Measurements from ENCODE around the gene SLC6A7.

The SLC6A7 gene

DNA sequence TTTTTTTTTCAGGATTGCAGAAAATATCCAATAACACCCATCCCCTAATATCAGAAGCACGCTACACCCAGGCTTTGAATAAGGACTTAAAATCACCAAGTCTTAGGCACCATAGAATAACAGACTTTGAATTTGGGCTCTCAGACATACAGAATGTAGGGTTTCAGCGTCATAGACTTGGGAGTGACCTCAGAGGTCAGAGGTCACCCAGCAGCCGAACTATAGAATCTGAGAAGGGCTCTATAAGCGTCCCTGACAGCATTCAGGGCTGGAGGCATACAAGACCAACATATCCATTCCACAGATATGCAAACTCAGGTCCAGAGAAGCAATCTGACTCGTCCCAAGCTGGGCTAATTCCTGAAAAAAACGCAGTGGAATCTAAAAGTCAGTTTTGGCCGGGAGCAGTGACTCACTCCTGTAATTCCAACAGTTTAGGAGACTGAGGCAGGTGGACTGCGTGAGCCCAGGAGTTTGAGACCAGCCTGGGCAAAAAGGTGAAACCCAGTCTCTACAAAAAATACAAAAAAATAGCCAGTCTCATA is 34.7 kb downstream of the SLC6A7 start:
- TF ChIP-seq, protein P1, sequence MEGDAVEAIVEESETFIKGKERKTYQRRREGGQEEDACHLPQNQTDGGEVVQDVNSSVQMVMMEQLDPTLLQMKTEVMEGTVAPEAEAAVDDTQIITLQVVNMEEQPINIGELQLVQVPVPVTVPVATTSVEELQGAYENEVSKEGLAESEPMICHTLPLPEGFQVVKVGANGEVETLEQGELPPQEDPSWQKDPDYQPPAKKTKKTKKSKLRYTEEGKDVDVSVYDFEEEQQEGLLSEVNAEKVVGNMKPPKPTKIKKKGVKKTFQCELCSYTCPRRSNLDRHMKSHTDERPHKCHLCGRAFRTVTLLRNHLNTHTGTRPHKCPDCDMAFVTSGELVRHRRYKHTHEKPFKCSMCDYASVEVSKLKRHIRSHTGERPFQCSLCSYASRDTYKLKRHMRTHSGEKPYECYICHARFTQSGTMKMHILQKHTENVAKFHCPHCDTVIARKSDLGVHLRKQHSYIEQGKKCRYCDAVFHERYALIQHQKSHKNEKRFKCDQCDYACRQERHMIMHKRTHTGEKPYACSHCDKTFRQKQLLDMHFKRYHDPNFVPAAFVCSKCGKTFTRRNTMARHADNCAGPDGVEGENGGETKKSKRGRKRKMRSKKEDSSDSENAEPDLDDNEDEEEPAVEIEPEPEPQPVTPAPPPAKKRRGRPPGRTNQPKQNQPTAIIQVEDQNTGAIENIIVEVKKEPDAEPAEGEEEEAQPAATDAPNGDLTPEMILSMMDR (IDR thresholded peaks at IDR 0.05) = no peak

DNA sequence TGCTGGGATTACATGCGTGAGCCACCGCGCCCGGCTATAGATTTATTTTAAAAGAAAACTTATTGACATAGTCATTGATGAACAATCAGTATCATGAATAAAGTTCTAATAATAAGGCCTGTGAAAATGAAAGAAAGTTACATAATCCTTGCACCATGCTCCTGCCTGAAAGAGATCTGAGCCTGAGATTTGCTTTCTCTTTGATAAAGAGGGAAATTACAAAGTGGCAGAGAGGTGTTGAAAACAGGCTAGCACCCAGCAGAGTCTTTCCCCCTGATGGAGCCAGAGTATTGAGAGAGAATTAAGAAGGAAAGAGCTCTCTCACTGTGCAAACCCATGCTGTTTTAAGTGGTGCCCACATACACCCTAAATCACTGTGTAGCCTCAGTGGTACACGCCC is 37.2 kb downstream of the SLC6A7 start:
- TF ChIP-seq, protein P1 (IDR thresholded peaks at IDR 0.05) = no peak

DNA sequence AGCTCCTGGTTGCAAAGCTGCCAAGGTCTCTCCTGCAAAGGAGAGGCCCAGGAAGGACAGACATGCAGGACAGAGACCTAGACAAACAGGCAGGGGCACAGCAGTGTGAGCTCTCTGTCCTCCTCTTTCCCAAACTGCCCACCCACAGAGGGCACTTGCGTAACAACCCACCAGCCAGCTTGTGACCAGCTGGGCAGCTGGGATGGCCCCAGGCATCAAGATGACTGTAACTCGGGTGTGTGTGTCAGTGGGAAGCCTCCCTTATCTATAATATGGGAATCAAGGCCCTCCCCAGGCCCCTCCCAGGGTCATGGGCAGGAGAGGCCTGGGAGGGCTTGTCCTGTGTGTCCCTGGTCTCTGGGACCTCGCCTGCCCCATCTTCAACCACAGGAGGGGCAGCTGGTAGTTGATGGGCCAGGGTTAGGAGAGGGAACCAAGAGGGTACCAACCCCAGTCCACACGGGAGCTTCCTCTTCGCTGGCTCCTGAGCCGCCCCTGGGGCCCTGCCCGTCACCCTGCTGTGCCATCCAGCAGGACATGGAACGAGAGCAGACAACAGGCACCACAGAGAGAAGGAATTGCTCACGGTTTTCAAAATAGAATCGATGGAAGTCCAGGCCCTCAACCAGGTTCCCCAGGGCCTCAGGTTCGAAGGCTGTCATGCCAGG is 37.9 kb downstream of the SLC6A7 start:
- TF ChIP-seq, protein P1 (IDR thresholded peaks at IDR 0.05) = no peak

DNA sequence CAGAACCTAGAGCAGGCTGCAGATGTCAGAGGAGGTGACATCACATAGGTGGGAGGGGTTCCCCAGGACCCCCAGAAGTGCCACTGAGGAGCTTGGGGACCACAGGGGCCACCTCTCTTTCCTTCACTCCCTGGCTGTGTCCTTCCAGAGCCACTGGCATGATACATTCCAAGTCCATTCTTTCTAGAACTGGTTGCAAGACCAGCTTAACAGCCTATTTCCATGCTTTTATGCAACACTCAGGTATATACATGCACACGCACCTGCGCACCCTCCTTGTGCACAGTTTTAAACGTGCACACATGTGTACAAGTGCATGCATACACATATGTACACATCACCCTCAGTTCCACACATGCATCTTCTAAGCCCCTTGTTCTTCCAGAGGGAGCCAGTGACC is 39.7 kb downstream of the SLC6A7 start:
- TF ChIP-seq, protein P1 (IDR thresholded peaks at IDR 0.05) = no peak

DNA sequence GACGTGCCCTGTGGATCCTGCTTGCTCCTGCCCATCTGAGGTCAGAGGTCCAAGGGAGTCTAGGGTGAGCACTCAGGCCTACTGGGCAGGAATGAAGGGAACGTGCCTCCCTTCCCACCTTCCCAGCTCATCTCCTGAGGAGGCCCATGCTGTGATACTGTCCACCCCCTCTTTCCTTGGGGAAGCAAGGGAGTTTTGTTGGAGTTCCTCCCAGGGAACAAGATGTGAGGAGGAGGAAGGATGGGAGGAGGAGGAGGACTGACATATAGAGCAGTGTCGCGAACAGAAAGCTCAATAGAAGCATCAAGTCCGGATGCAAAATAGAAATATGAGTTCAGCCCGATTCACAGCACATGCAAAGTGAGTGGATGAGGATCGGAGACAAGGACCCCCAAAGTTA is 41.0 kb downstream of the SLC6A7 start:
- TF ChIP-seq, protein P1 (IDR thresholded peaks at IDR 0.05) = no peak

DNA sequence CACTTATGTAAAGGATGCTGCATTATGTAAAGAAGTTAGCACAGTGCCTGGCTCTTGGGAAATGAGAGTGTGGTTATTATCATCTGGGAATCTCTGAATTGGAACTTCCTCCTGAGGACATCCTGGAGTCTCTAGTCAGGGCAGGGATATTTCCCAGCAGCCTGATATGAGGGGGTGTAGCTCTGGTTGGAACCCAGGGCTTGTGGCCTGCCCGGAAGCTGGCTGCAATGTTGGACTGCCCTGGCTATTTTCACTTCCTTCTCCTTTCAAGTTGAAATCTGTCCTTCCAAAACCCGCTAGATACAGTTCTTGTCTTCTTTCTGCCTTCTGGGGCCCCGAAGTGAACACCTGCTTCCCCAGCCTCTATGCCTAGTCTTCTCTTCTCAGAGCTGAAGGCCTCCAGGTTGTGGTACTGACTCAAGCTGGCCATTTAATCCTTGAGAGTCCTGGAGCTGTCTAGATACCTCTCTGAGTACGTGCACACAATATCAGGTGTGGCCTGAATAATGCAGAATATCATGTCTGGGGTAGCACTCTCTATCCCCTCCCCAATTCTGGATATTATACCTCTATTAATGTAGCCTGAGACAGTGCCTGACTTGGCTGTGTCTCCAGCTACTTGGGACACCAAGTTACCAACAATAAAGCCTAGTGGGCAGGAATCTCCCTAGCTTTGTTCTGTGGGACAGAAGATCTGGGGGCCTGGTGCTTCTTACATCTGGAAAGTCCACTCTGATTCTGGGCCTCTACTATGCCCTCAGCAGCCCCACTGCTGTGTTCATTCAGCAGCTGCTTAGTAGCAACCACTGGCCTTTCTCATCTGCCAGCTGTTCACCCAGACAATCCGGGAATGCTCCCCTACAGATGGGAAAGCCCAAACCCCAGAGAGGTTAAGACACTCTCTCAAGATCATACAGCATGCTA is 45.0 kb downstream of the SLC6A7 start:
- TF ChIP-seq, protein P1 (IDR thresholded peaks at IDR 0.05) = no peak

DNA sequence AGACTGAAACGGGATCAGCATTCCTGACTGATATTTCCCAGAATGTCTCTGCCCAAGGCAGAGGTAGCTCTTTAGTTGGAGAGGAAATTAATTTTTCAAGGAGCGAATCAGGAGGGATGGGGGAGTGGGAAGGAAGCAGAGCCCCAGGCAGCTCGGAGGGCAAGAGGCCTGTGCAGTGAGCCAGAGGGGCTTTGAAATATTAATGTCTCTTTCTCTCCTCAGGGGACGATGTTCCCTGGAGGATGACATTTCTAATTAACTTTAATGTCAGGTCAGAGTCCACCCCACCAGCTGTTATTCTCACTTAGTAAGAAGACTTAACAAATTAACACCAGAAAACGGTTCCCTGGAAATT is 45.6 kb downstream of the SLC6A7 start:
- TF ChIP-seq, protein P1 (IDR thresholded peaks at IDR 0.05) = no peak
